Measurements from ENCODE around the gene NSUN6.

Gene NSUN6

GRCh38 chr10:18619016-18619415 is 32.4 kb downstream of the NSUN6 start:
- DNase-seq (ENCODE audit: low spot score), result no peak
- TF ChIP-seq, protein P1, sequence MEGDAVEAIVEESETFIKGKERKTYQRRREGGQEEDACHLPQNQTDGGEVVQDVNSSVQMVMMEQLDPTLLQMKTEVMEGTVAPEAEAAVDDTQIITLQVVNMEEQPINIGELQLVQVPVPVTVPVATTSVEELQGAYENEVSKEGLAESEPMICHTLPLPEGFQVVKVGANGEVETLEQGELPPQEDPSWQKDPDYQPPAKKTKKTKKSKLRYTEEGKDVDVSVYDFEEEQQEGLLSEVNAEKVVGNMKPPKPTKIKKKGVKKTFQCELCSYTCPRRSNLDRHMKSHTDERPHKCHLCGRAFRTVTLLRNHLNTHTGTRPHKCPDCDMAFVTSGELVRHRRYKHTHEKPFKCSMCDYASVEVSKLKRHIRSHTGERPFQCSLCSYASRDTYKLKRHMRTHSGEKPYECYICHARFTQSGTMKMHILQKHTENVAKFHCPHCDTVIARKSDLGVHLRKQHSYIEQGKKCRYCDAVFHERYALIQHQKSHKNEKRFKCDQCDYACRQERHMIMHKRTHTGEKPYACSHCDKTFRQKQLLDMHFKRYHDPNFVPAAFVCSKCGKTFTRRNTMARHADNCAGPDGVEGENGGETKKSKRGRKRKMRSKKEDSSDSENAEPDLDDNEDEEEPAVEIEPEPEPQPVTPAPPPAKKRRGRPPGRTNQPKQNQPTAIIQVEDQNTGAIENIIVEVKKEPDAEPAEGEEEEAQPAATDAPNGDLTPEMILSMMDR (IDR thresholded peaks at IDR 0.05; ENCODE audit: extremely low read depth, missing control alignments), result no peak

- TF ChIP-seq, protein P1 (IDR thresholded peaks at IDR 0.05; ENCODE audit: extremely low read depth, missing control alignments), result no peak
Measured at GRCh38 chr10:18616337-18616736, 35.0 kb downstream of the NSUN6 start.

DNA sequence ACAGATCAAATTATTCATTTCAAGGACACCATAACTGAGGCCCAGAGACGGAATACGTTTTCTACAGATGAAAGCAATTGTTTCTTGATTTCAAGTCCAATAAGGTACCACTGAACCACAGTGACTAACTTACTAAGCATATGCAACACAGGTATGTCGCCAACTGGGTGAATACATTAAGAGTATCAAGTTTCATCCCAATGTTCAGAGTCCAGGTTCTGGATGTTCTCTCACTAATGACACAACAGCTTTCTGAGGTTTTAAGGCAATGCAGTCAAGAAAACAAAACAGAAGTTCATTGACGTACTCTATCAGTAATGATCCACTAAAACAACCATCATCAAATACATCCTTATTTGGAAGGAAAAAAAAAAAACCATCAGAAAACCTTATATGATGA is 35.8 kb downstream of the NSUN6 start:
- no peak for DNase-seq (ENCODE audit: low spot score)
- TF ChIP-seq, protein P1 (IDR thresholded peaks at IDR 0.05; ENCODE audit: extremely low read depth, missing control alignments), result no peak

More at GRCh38 chr10:18616337-18616736, 35.0 kb downstream of the NSUN6 start:
- no peak for DNase-seq (ENCODE audit: low spot score)

DNA sequence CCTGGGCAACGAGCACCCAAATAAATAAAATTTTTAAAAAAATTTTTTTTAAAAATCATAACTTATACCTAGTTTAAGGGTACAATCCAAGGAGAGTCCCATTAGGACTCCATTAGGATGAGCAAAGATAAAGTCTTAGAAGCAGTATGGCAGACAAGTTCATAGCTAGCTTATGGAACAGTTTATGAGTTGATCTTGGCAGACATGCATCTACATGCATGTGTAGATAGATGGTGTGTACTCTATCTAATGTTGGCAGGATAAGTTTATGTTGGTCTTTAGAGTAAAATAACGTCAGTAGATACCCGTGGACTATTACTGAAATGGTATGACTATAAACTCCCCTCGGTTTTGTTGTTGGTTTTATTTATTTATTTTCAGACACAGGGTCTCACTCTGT is 40.2 kb downstream of the NSUN6 start:
- TF ChIP-seq, protein P1 (IDR thresholded peaks at IDR 0.05; ENCODE audit: extremely low read depth, missing control alignments), result no peak
- no peak for DNase-seq (ENCODE audit: low spot score)

DNA sequence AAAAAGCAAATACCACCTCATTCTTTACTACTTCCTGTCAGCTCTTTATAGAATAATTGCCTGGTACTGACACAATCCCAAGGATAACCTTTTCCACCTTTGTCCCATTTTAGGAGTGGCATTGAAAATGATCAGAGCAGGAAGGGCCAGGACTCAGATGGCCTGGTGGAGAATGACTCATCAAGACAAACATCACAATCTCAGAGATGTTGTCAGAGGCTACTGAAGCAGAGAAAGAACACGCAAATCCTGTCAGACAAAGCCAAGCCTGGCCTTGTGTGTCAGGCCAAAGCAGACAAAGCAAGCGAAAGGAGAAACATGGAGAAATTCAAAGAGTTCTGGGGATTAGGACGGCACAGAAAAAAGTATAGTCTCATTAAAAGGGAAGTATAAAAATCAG is 40.9 kb downstream of the NSUN6 start:
- DNase-seq (ENCODE audit: low spot score), result no peak
- TF ChIP-seq, protein P1 (IDR thresholded peaks at IDR 0.05; ENCODE audit: extremely low read depth, missing control alignments), result no peak

DNA sequence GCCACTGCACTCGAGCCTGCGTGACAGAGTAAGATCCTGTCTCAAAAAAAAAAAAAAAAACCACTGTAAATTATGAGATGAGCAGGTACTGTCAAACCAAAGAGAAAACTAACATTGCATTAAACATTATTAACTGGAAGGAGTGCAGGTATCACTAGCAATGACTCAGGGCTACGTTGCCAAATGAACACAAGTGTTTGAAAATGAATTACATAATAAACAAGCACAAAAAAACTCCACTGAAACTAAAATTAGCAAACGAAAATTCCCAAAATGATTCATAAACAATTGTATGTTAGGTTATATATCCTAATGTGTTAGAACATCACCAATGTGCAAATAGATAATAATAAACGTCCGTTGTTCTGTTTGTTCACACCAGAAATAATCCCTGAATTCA is 42.8 kb downstream of the NSUN6 start:
- DNase-seq (ENCODE audit: low spot score), result no peak
- TF ChIP-seq, protein P1 (IDR thresholded peaks at IDR 0.05; ENCODE audit: extremely low read depth, missing control alignments), result no peak

DNA sequence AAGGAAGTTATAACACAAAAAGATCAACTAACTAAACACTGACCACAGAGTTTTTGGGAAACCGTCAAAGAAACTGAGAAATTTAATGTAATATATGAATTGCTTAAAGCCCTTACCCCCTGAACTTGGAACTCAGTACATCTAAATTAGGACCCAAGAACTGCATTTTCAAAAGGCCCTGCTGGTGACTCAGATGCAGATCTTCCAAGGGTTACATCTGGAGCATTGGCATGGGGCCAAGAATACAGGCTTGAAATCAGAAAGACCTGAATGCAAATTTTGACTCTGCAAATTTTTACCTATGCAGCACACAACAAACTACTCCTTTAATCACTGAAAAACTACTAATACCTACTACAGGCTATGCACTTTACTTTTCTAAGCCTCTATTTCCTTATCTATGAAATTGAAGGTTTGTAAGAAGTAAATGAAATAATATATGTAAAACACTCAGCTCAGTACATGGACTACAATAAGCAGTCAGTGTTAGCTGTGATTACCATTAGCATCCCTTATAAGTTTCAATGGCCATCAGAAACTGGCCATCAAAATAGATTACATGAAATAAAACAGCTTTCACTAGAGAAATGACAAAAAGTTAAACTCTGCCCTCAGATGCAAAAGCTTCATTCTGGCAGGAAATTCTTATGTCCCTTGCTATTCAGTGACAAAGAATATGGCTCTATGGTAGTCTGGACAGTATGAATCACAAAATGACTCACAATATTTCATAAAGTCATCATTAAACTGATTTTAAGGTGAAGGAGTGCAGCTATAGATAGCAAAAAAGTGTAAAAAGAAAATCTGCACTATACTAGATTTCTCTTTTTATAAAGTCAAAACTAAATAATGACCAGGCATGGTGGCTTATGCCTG is 43.6 kb downstream of the NSUN6 start:
- no peak for DNase-seq (ENCODE audit: low spot score)
- TF ChIP-seq, protein P1 (IDR thresholded peaks at IDR 0.05; ENCODE audit: extremely low read depth, missing control alignments), result no peak

All from GM20000 (cell line).